ENCODE results near the gene WDFY4.

The WDFY4 gene

DNA sequence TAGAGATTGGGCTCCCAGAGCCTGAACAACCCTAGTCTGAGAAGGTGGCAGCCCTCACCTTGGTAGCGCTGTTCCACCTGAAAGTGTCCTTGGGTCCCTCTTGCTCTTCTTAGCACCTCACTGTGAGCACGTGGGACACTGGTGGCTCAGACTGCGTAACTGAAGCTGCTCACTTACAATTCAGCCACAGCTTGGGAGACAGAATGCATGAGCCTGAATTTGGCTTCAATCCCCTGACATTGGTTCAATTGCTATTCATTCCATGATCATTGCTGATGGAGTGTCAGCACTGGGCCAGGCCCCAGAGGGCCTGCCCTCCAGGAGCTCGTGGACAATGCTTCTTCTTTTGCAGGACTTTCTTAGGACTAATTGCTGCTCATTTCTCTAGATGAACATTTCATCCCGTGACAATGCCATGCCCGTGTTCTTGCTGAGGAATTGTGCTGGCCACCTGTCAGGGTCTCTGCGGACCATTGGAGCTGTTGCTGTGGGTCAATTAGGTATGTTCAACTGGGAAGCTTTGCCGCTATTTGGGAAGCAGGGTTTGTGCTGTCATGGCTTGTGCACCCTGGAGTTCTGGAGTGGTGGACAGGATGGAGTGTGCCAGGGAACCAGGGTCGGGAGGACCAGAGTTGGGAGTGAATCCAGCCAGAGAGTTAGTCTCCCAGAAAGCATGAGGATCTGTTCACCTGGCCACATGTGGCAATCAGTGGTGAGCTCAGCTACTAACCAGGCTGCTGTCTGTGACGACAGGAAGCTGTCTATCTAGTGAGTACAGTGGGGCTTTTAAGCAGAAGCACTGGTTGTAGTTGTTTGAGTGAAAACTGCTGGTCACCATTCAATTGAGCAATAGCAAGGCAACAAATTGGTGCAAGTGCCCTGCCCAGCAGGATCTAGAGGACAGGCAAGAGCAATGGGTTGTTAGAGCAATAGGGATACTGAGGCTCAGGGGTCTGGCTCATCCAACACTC is 105.1 kb downstream of the WDFY4 start:
- TF ChIP-seq, protein P1, sequence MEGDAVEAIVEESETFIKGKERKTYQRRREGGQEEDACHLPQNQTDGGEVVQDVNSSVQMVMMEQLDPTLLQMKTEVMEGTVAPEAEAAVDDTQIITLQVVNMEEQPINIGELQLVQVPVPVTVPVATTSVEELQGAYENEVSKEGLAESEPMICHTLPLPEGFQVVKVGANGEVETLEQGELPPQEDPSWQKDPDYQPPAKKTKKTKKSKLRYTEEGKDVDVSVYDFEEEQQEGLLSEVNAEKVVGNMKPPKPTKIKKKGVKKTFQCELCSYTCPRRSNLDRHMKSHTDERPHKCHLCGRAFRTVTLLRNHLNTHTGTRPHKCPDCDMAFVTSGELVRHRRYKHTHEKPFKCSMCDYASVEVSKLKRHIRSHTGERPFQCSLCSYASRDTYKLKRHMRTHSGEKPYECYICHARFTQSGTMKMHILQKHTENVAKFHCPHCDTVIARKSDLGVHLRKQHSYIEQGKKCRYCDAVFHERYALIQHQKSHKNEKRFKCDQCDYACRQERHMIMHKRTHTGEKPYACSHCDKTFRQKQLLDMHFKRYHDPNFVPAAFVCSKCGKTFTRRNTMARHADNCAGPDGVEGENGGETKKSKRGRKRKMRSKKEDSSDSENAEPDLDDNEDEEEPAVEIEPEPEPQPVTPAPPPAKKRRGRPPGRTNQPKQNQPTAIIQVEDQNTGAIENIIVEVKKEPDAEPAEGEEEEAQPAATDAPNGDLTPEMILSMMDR (IDR thresholded peaks at IDR 0.05; ENCODE audit: borderline replicate concordance, insufficient read depth, low read depth, low read length), result no peak
- H3K4me3 ChIP-seq (ENCODE audit: low read depth, low read length), result no peak overlapping the region

DNA sequence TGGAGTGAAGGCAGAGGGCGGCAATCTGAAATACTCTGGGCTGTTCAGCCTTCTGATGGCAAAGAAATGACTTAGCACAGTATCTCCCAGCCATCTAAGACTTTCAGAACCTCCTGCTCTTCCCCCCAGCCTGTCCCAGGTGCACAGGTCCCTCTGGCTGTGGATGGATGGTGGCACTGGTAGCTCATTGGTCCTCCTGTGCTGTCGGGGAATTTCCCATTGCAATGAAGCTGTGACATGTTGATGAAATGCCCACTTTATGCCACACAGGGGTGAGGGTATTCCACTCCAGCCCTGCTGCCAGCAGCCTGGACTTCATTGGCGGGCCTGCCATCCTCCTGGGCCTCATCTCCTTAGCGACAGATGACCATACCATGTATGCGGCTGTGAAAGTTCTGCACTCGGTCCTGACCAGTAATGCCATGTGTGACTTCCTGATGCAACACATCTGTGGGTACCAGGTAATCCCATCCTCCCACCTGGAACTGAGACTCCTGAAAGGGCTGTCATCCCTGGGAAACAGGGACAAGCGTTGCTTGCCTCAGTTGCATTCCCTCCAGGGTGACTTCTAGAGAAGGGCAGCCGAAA is 105.9 kb downstream of the WDFY4 start:
- TF ChIP-seq, protein P1 (IDR thresholded peaks at IDR 0.05; ENCODE audit: borderline replicate concordance, insufficient read depth, low read depth, low read length), result no peak
- H3K4me3 ChIP-seq (ENCODE audit: low read depth, low read length), result no peak overlapping the region

DNA sequence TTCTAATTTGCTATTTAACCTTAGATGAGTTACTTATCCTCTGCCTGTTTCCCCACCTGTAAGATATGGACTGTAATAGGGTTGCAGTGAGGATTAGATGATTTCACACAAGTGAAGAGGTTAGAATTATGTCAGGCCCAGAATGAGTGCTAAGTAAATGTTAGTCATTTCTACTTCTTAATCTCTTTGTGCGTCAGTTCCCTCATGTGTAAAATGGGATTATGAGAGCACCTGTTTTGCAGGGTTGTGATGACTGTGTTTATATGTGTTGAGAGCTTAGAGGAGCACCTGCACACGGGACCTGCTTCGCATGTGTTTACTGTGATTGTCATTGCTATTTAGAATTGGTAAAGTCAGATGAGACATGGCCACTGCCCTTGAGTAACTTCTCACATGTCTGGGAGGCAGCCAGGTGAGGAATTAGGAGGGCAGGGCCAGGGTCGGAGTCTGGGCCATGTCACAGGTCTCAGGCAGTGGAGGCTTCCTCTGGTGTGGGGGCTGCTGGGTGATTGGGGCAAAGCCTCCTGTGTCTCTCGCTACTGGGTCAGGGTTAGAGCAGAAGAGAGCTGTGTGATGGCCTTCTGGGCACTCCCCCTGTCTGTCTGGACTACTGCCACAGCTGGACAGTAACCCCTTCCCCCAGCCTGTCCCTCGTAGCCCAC is 106.7 kb downstream of the WDFY4 start:
- no peak overlapping the region for H3K4me3 ChIP-seq (ENCODE audit: low read depth, low read length)
- TF ChIP-seq, protein P1 (IDR thresholded peaks at IDR 0.05; ENCODE audit: borderline replicate concordance, insufficient read depth, low read depth, low read length), result no peak

DNA sequence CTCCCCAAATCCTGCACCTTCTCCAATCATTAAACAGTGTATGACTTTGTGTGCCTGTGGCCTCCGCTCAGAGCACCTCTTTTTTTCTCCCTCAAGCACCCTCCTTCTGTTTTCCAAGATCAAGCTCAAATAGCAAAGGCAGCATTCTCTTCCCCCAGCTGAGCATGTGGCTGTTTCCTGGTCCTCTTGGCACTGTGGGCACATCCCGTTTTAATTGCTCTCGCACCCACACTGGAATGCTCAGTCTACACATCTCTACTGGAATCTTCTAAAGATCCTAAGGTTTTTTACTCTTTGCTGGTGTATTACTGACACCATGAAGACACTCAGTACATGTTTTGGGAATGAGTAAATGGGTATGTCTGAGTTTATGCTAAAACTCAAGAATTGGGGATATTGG is 107.4 kb downstream of the WDFY4 start:
- TF ChIP-seq, protein P1 (IDR thresholded peaks at IDR 0.05; ENCODE audit: borderline replicate concordance, insufficient read depth, low read depth, low read length), result no peak
- no peak overlapping the region for H3K4me3 ChIP-seq (ENCODE audit: low read depth, low read length)

DNA sequence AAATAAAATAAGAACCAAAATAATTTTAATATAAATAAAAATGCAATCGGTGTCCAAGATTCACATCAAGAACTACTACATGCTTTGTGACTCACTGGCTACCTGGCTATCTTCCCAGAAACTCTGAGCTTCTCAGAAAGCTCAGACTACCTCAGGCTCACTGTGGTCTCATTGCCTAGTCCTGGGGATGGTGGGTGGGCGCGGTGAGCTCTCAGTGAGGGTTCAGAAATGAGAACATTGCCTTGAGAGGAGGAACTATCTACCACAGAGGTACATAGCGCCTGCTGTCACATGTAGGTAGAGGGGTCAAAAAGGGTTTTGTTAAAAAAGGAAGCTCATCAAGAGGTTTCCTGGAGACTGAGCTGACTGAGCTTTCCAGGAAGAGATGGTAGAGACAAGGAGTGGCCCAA is 108.0 kb downstream of the WDFY4 start:
- H3K4me3 ChIP-seq (ENCODE audit: low read depth, low read length), result no peak overlapping the region
- TF ChIP-seq, protein P1 (IDR thresholded peaks at IDR 0.05; ENCODE audit: borderline replicate concordance, insufficient read depth, low read depth, low read length), result no peak

DNA sequence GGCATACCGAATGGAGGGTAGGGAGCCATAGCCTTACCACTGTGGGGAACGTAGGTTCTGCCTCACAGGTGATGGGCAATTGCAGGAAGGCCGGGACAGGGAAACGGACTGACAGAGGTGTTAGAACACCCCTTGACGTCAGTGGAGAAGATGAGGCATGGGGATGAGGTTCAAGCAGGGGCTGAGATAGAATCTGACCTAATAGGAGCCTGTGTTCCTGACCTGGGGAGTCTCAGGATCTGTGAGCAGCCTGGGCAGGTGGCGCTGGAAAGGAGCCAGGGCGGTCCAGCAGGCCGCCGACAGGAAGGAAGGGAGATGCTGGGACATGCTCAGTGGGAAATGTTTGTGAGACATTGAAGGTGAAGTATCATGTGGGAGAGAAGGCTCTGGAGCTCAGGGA is 109.4 kb downstream of the WDFY4 start:
- TF ChIP-seq, protein P1 (IDR thresholded peaks at IDR 0.05; ENCODE audit: borderline replicate concordance, insufficient read depth, low read depth, low read length), result no peak
- no peak overlapping the region for H3K4me3 ChIP-seq (ENCODE audit: low read depth, low read length)

Data from GM12875 (cell line).